WI38 (cell line): ENCODE measurements around the gene PPDPF.

Experiments
- H3K4me3 ChIP-seq: 2 replicates; pipeline ENCODE4 v1.5.1; 2011; ENCODE audit warnings: low read depth, mild to moderate bottlenecking, control low read depth, low read length
- CTCF ChIP-seq: IDR thresholded peaks from 2 replicates; pipeline ENCODE4 v1.5.1; 2012; ENCODE audit warnings: low read depth, mild to moderate bottlenecking, control low read depth, low read length

PPDPF gene

DNA sequence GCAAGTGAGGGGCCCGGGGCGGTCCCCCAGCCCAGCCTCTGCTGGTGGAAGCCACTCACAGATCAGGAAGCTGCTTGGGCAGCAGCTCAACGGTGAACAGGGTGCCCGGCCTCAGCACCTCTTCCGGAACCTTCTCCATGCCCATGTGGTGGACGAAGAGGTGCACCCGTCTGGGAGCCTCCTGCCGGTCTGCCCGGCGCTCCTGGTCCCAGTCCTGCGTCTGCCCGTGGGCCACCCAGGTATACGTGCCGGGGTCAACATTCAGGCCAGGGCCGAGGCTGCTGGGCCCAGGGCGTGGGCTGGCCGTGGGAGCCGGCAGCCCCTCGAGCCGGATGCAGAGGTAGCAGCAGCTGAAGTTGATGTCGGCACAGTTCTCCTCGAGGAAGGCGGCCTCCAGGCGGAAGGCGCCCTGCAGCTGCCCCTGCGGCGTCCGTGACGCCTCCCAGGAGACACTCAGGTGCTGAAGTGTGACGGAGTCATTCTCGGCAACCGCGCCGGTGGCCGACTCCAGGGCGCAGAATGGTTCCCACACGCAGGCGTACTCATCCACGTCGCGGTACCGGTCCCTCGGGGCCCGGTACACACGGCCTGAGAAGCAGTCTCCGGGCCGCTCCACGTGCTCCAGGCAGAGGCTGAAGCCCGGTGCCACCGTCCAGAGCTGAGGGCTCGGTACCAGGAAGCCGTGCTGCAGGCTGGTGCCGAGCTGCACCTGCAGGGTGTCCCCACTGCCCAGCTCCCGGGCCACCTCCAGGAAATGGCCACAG lies 42.1 kb downstream of the PPDPF start:
- no peak overlapping the region for H3K4me3 ChIP-seq
- TF ChIP-seq CTCF = no peak

DNA sequence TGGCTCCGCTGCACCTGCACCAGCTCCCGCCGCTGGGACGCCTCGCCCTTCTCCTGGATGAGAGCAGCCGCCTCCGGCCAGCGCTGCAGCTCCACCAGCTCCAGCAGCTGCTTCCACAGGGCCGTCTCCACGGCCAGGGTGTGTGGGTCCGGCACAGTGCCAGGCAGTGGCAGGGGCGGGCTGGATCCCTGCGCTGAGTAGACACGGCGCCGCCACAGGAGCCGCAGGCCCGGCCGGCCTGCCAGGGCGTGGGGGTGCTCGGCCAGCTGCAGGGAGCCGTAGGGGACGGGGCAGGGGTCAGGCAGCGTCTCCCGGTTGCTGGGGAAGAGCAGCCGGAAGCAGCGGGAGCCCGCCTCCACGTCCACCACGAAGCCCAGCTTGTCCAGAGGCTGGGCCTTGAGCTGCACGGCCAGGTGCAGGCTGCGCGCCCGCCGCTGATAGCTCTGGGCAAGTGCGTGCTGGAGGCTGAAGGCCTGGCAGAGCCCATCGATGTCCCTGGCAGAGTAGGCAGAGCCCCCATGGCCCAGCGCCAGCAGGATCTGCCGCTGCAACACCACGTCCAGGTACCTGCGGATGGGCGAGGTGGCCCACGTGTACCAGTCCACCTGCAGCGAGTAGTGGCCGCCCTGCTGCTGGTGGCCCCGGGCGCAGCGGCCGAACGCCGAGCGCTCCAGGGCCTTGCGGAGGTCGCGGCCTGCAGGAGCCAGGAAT lies 42.8 kb downstream of the PPDPF start:
- no peak overlapping the region for H3K4me3 ChIP-seq
- no peak for TF ChIP-seq CTCF

DNA sequence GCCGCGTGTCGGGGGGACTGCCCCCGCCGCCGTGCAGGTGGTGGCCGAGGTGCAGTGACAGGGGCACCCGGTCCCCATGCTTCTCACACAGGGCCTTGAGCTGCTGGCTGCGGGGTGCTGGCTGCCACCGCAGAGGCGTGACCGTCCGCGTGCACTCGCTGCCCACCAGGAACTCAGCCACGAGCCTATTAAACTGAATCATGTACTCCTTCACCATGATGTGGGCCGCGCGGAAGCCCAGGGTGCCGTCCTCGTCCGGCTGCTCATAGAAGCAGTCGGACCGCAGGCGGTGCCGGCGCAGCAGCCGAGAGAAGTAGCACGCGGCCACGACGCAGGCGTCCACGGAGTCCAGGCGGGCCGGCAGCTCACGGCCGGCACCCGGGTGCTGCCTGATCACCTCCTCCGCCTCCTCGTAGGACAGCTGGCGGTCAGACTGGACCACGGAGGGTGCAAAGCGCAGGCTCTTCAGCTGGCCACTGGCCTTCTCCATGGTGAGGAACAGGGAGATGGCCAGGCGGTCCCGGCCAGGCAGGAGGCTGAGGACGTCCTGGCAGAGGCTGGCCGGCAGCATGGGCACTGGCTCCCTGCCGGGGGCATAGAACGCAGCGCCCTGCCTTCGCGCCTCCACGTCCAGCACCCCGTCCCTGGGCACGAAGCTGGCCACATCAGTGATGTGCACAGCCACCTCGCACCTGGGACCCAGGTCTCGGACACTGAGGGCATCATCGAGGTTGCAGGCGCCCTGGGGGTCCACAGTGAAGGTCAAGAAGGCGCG lies 43.7 kb downstream of the PPDPF start:
- H3K4me3 ChIP-seq = no peak overlapping the region
- no peak for TF ChIP-seq CTCF

DNA sequence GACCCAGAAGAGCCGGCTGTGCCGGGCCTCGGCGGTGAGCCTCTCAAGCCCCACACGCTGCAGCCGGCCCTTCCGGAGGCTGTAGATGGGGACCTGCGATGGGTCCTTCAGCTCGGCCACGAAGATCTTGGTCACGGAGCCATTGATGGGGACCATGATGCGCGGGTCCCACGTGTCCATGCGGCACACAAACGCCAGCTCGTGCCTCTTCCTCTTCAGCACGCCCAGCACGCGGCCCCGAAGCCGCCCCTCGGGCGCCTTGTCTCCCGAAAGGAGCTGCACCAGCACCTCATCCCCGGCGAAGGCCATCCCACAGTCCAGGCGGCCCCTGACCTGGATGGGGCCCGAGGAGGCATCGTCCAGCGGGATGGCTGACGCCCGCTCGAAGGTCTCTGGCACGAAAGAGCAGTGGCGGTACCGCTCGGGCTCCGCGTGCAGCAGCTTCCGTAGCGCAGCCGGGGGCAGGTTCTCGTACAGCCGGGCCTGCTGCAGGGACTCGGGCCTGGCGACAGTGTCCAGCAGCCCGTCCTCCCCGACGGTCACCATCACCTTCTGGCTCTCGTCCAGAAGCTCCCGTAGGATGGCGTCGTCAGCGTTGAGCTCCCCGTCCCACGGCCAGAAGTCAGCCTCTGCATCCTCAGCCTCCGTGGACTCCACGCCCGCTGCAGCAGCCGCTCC lies 44.6 kb downstream of the PPDPF start:
- no peak overlapping the region for H3K4me3 ChIP-seq
- TF ChIP-seq CTCF = no peak

GRCh38 chr20:63565699-63566335 lies 45.3 kb downstream of the PPDPF start:
- no peak for TF ChIP-seq CTCF
- H3K4me3 ChIP-seq = no peak overlapping the region

DNA sequence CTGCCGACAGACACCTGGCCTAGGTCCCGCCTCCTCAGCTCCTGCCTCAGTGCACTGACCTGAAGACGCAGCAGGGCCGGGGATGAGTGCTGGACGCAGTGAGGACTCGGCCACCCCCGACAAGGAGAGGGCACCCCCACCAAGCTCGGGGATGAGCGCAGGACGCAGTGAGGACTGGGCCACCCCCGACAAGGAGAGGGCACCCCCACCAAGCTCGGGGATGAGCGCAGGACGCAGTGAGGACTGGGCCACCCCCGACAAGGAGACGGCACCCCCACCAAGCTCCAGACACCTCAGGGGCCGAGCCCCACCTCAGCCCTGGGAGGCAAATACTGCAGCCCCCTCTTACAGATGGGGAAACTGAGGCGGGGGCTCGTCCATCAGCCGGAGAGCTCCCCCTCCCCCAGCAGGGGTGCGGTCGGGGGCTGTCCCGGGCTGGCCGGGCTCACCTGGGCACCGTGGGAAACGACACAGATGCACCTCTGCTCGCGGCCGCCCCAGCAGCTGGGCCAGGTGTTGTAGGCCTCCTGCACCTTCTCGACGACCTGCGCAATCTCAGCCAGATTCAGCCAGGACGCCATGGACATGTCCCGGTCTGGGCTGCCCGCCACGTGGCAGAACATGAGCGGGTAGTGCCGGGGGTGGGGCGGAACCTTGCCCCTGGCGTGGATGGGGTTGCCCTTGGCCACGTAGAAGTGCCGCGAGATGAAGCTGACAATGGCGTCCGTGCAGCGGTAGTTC lies 46.0 kb downstream of the PPDPF start:
- TF ChIP-seq CTCF = no peak
- no peak overlapping the region for H3K4me3 ChIP-seq
